Gastroesophageal sphincter (tissue), 4 donors: ENCODE results near the gene ZNF579. TPM values are rescaled to one million over a fixed set of nuclear protein-coding genes. Genes with fewer than 3 reads are reported as not detected.

Experiments
- ATAC-seq: fragments of 150-250 bp; one replicate; pipeline ENCODE4 v1.9.1; 2016; ENCODE audit warnings: mild to moderate bottlenecking, moderate library complexity
- H3K27ac ChIP-seq, 4 donors: fragments of 200-600 bp; sonication (generic) in 3 of 4; 1 replicate in 3 of 4; 2 replicates in 1 of 4; pipeline ENCODE4 v1.5.1; 2016 to 2019
- H3K27me3 ChIP-seq: fragments of 200-600 bp; sonication (generic); one replicate; pipeline ENCODE4 v1.5.1; 2019
- H3K36me3 ChIP-seq, 2 donors: fragments of 200-600 bp; sonication (generic); one replicate each; pipeline ENCODE4 v1.5.1; 2019; ENCODE audit warnings: control low read depth in 1 of 2
- H3K4me1 ChIP-seq, 3 donors: fragments of 200-600 bp; sonication (generic); 1 replicate in 2 of 3; 2 replicates in 1 of 3; pipeline ENCODE4 v1.5.1; 2016 to 2019; ENCODE audit warnings: control low read depth in 2 of 3
- H3K4me3 ChIP-seq, 2 donors: fragments of 200-600 bp; sonication (generic); one replicate each; pipeline ENCODE4 v1.5.1; 2019; ENCODE audit warnings: mild to moderate bottlenecking in 1 of 2, moderate library complexity in 1 of 2
- H3K9me3 ChIP-seq, 3 donors: fragments of 200-600 bp; sonication (generic); one replicate each; pipeline ENCODE4 v1.5.1; 2017 to 2019; ENCODE audit warnings: control low read depth in 2 of 3
- CTCF ChIP-seq, 4 experiments: fragments of 200-600 bp in 2 of 4; fragments of 450-650 bp in 2 of 4; sonication (generic) in 1 of 4; IDR thresholded peaks; one replicate each; pipeline ENCODE4 v1.5.1; 2017 to 2019; ENCODE audit warnings: antibody characterized with exemption in 4 of 4, mild to moderate bottlenecking in 2 of 4, moderate library complexity in 2 of 4
- EP300 ChIP-seq: sonication (generic); formaldehyde crosslinking; IDR thresholded peaks from one replicate; pipeline ENCODE4 v1.6.1; 2017; ENCODE audit warnings: antibody characterized with exemption, mild to moderate bottlenecking
- POLR2A ChIP-seq, 2 donors: fragments of 450-650 bp; IDR thresholded peaks; one replicate each; pipeline ENCODE4 v1.6.1; 2017; ENCODE audit warnings: antibody characterized with exemption in 2 of 2, mild to moderate bottlenecking in 2 of 2, moderate library complexity in 1 of 2
- POLR2AphosphoS5 ChIP-seq: sonication (generic); formaldehyde crosslinking; IDR thresholded peaks from one replicate; pipeline ENCODE4 v1.6.1; 2017; ENCODE audit warnings: antibody characterized with exemption
- WGBS, 2 donors: methylation state at CpG; one replicate each; pipeline ENCODE4 v1.1.5; 2018; ENCODE audit warnings: low coverage in 1 of 2; 5-methylcytosine and 5-hydroxymethylcytosine counted together
- total RNA-seq, 4 donors: library from RNA; depleted of rRNA; stranded (reverse); fragments of >200 nt; gene quantifications; one replicate each; pipeline ENCODE4 v1.1.0, GENCODE V29; 2016

The ZNF579 gene
- total RNA-seq, 4 donors from 2014 or later, result 2.8 to 6.9 (median 3.9) TPM

DNA sequence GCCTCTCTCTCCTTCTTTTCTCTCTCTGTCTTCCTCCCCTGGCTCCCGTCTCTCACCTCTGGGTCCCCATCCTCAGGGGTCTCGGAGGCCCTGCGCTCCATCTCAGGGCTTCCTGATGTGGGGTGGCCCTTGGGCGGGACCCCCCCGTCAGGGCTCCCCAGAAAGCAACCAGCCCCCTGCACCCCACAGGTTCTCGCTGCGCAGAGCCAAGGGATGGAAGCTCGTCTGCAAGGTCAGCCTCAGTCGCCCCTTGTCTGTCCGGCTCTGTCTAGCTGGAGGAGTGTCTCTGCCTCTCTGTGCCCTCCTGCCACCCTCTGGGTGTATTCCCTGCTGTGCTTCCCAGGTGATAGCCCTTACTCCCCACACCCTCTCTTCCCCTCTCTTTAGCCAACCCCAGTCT, 35.2 kb downstream of the ZNF579 start, which contains the start of gene SBK3:
Gene SBK3 (minus strand): TSS at position 101 of the 400 bp plus-strand sequence. CDS start 0 bp downstream, at position 101.
- ATAC-seq, result no peak
- Histone ChIP-seq H3K27me3 (peaks cover 73% of the 10 kb centered on the region), H3K4me3 (no peak within 1 kb of the TSS), H3K4me1 (peaks cover 0 to 24% (median 0%) of the 10 kb centered on the region in 3 donors), H3K36me3 (no peaks in the 10 kb centered on the region), H3K9me3 (no peaks in the 10 kb centered on the region), H3K27ac (peak within 1 kb of the TSS in 3 of 4 donors; percentile 58 to 77 (median 64))
- WGBS, 2 donors, result 75 to 83% methylated on average over 7 to 9 of the region's 10 CpGs
- TF ChIP-seq CTCF (IDR thresholded peaks at IDR 0.05) (no peak), POLR2A (IDR thresholded peaks at IDR 0.05) (no peak), POLR2AphosphoS5 (no peak), EP300 (no peak)

- ATAC-seq, result no peak
- H3K9me3 ChIP-seq, result no peaks in the 10 kb centered on the region
- 62% methylated on average over 6 of the region's 23 CpGs; no CpG with 5 or more reads in 1 of the 2 donors for WGBS, 2 donors
- H3K4me3 ChIP-seq, result no peak overlapping the region
- TF ChIP-seq POLR2AphosphoS5, result no peak
- no peak for TF ChIP-seq POLR2A (IDR thresholded peaks at IDR 0.05)
- TF ChIP-seq EP300, result no peak
- H3K27ac ChIP-seq, result no peak overlapping the region
- peaks cover 68% of the 10 kb centered on the region for H3K27me3 ChIP-seq
- H3K36me3 ChIP-seq, result no peaks in the 10 kb centered on the region
- peaks cover 0 to 24% (median 0%) of the 10 kb centered on the region in 3 donors for H3K4me1 ChIP-seq
Observed at GRCh38 chr19:55544776-55545439, 35.7 kb downstream of the ZNF579 start.

GRCh38 chr19:55544014-55544413, 36.6 kb downstream of the ZNF579 start:
- Histone ChIP-seq H3K27me3 (peaks cover 61% of the 10 kb centered on the region), H3K4me1 (peaks cover 0 to 29% (median 0%) of the 10 kb centered on the region in 3 donors), H3K9me3 (no peaks in the 10 kb centered on the region), H3K27ac (no peak overlapping the region), H3K36me3 (no peaks in the 10 kb centered on the region), H3K4me3 (no peak overlapping the region)
- 48 to 80% methylated on average over 2 of the region's 15 CpGs for WGBS, 2 donors
- no peak for ATAC-seq
- TF ChIP-seq POLR2AphosphoS5 (no peak), EP300 (no peak), CTCF (IDR thresholded peaks at IDR 0.05) (no peak), POLR2A (IDR thresholded peaks at IDR 0.05) (no peak)

- no peak overlapping the region for H3K27ac ChIP-seq
- peaks cover 0 to 34% (median 0%) of the 10 kb centered on the region in 3 donors for H3K4me1 ChIP-seq
- TF ChIP-seq POLR2AphosphoS5, result no peak
- no peak for TF ChIP-seq CTCF (IDR thresholded peaks at IDR 0.05)
- no peak for TF ChIP-seq EP300
- no peak for TF ChIP-seq POLR2A (IDR thresholded peaks at IDR 0.05)
- no peak for ATAC-seq
- no peaks in the 10 kb centered on the region for H3K36me3 ChIP-seq
- H3K9me3 ChIP-seq, result no peaks in the 10 kb centered on the region
- H3K4me3 ChIP-seq, result no peak overlapping the region
- H3K27me3 ChIP-seq, result peaks cover 56% of the 10 kb centered on the region
- 77 to 89% methylated on average over 3 of the region's 5 CpGs for WGBS, 2 donors
Observed at GRCh38 chr19:55543567-55543966, 37.1 kb downstream of the ZNF579 start.

DNA sequence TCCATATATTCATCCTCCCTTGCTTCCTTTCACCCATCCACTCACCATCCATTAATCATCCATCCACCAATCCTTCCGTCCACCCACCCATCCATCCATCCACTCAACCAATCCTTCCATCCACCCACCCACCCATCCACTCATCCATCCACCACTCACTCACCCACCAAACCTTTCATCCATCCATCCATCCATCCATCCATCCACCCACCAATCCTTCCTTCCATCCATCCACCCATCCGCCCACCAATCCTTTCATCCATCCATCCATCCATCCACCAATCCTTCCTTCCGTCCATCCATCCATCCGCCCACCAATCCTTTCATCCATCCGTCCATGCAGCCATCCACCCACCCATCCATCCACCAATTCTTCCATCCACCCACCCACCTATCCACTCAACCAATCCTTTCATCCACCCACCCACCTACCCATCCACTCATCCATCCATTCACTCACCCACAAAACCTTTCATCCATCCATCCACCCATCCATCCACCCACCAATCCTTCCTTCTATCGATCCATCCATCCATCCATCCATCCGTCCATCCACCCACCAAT, 38.3 kb downstream of the ZNF579 start:
- Histone ChIP-seq H3K4me3 (no peak overlapping the region), H3K27ac (no peak overlapping the region), H3K4me1 (peaks cover 0 to 29% (median 0%) of the 10 kb centered on the region in 3 donors), H3K27me3 (peaks cover 45% of the 10 kb centered on the region), H3K36me3 (no peaks in the 10 kb centered on the region), H3K9me3 (no peaks in the 10 kb centered on the region)
- TF ChIP-seq EP300, result no peak
- no peak for TF ChIP-seq POLR2AphosphoS5
- no peak for TF ChIP-seq CTCF (IDR thresholded peaks at IDR 0.05)
- no peak for TF ChIP-seq POLR2A (IDR thresholded peaks at IDR 0.05)
- WGBS, 2 donors, result 76 to 80% methylated on average over 6 to 7 of the region's 7 CpGs
- ATAC-seq, result no peak
